ENCODE data around the gene SLC7A6. TPM values are rescaled to one million over a fixed set of nuclear protein-coding genes. Genes with fewer than 3 reads are reported as not detected.

The SLC7A6 gene
- total RNA-seq, 1 donor from 2014 or later, result 9.4 TPM

DNA sequence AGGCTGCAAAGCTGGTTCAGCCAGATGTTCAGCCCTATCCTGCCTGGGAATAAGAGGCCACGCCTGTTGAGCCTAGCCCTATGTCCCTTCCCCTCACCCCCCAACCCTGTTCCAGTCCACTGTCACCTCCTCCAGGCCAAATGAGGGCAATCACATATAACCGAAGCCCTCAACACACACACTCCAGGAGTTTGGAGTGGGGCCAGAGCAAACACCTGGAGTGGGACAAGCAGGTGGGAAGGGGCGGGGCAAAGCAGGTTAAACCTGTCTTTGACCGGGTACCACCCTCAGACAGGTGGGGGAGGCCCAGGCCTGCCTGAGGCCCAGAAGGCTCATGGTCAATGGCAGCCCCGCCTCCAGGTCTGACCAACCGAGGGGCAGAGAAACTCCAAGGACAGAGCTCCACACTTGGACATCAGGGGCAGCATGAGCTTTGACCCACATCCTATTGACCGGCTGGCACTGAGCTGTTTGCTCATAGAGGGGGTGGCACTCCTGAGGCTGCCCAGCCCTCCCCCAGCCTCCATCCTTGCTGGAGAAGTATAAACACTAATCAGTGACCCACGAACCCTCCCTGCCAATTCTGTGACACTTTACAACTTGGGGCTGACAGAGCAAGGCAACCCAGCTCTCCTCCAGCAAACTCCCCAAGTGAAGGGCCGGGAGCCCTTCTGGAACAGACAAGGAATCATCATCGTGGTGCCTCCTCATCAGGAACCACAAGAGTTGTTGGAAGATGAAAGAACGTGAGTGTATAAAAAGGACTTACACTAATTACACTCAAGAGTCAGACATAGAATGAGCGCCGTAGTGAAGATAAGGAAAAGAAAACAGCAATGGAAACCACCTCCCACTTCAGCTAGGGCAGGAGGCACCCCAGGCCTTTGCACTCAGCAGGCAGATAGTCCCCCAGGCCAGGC is 29.9 kb upstream of the SLC7A6 start:
- Histone ChIP-seq H3K4me3 (ENCODE audit: low read length in 3 of 3) (no peak overlapping the region), H3K9me3 (ENCODE audit: control insufficient read depth in 3 of 3, low read length in 3 of 3) (no peaks in the 10 kb centered on the region), H3K27ac (ENCODE audit: low read depth, low read length) (no peak overlapping the region), H3K36me3 (ENCODE audit: control insufficient read depth in 3 of 3, insufficient read depth in 3 of 3, low read length in 3 of 3) (peaks cover 0 to 16% (median 11%) of the 10 kb centered on the region in 3 donors), H3K4me1 (ENCODE audit: control insufficient read depth in 3 of 3, insufficient read depth in 3 of 3, low read length in 3 of 3) (peaks cover 15 to 20% (median 19%) of the 10 kb centered on the region in 3 donors), H3K9ac (ENCODE audit: low read depth in 1 of 3, low read length in 3 of 3) (no peak overlapping the region), H3K27me3 (ENCODE audit: control insufficient read depth in 3 of 3, insufficient read depth in 3 of 3, low read length in 3 of 3) (no peaks in the 10 kb centered on the region)

GRCh38 chr16:68235108-68235886 is 29.0 kb upstream of the SLC7A6 start:
- no peak overlapping the region for H3K4me3 ChIP-seq (ENCODE audit: low read length in 3 of 3)
- H3K9me3 ChIP-seq (ENCODE audit: control insufficient read depth in 3 of 3, low read length in 3 of 3), result no peaks in the 10 kb centered on the region
- peaks cover 0 to 16% (median 7%) of the 10 kb centered on the region in 3 donors for H3K36me3 ChIP-seq (ENCODE audit: control insufficient read depth in 3 of 3, insufficient read depth in 3 of 3, low read length in 3 of 3)
- H3K27ac ChIP-seq (ENCODE audit: low read depth, low read length), result no peak overlapping the region
- H3K9ac ChIP-seq (ENCODE audit: low read depth in 1 of 3, low read length in 3 of 3), result no peak overlapping the region
- H3K27me3 ChIP-seq (ENCODE audit: control insufficient read depth in 3 of 3, insufficient read depth in 3 of 3, low read length in 3 of 3), result no peaks in the 10 kb centered on the region
- peaks cover 18 to 23% (median 20%) of the 10 kb centered on the region in 3 donors for H3K4me1 ChIP-seq (ENCODE audit: control insufficient read depth in 3 of 3, insufficient read depth in 3 of 3, low read length in 3 of 3)

DNA sequence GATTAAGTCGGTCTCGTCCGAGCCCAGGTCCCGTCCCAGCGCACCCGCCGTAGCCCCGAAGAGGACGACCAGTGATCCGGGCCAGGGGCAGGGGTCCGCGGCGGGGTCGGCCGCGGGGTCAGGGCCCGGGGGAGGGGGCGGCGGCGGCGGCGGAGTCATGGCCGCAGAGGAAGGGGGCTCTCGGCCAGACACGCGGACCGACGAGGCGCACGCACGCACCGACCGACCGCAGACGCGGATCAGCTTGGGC is 28.5 kb upstream of the SLC7A6 start, which contains the start of gene ESRP2:
TSS of gene ESRP2 (minus strand) at position 241 of the 250 bp plus-strand sequence. CDS start at position 159, 82 bp downstream.
- peaks cover 18 to 23% (median 20%) of the 10 kb centered on the region in 3 donors for H3K4me1 ChIP-seq (ENCODE audit: control insufficient read depth in 3 of 3, insufficient read depth in 3 of 3, low read length in 3 of 3)
- peak within 1 kb of the TSS; percentile 61 to 93 (median 76) for H3K9ac ChIP-seq (ENCODE audit: low read depth in 1 of 3, low read length in 3 of 3)
- H3K4me3 ChIP-seq (ENCODE audit: low read length in 3 of 3), result peak within 1 kb of the TSS; percentile 66 to 87 (median 74)
- no peaks in the 10 kb centered on the region for H3K9me3 ChIP-seq (ENCODE audit: control insufficient read depth in 3 of 3, low read length in 3 of 3)
- no peaks in the 10 kb centered on the region for H3K27me3 ChIP-seq (ENCODE audit: control insufficient read depth in 3 of 3, insufficient read depth in 3 of 3, low read length in 3 of 3)
- peak within 1 kb of the TSS; percentile 74 for H3K27ac ChIP-seq (ENCODE audit: low read depth, low read length)
- H3K36me3 ChIP-seq (ENCODE audit: control insufficient read depth in 3 of 3, insufficient read depth in 3 of 3, low read length in 3 of 3), result peaks cover 0 to 15% (median 3%) of the 10 kb centered on the region in 3 donors

GRCh38 chr16:68236137-68236825 is 28.0 kb upstream of the SLC7A6 start:
- peak overlapping the region; percentile 66 to 87 (median 74) for H3K4me3 ChIP-seq (ENCODE audit: low read length in 3 of 3)
- H3K9me3 ChIP-seq (ENCODE audit: control insufficient read depth in 3 of 3, low read length in 3 of 3), result no peaks in the 10 kb centered on the region
- H3K36me3 ChIP-seq (ENCODE audit: control insufficient read depth in 3 of 3, insufficient read depth in 3 of 3, low read length in 3 of 3), result peaks cover 0 to 12% (median 3%) of the 10 kb centered on the region in 3 donors
- H3K27ac ChIP-seq (ENCODE audit: low read depth, low read length), result no peak overlapping the region
- peaks cover 18 to 23% (median 20%) of the 10 kb centered on the region in 3 donors for H3K4me1 ChIP-seq (ENCODE audit: control insufficient read depth in 3 of 3, insufficient read depth in 3 of 3, low read length in 3 of 3)
- H3K9ac ChIP-seq (ENCODE audit: low read depth in 1 of 3, low read length in 3 of 3), result peak overlapping the region in 2 of 3 donors; percentile 61 to 93
- no peaks in the 10 kb centered on the region for H3K27me3 ChIP-seq (ENCODE audit: control insufficient read depth in 3 of 3, insufficient read depth in 3 of 3, low read length in 3 of 3)

DNA sequence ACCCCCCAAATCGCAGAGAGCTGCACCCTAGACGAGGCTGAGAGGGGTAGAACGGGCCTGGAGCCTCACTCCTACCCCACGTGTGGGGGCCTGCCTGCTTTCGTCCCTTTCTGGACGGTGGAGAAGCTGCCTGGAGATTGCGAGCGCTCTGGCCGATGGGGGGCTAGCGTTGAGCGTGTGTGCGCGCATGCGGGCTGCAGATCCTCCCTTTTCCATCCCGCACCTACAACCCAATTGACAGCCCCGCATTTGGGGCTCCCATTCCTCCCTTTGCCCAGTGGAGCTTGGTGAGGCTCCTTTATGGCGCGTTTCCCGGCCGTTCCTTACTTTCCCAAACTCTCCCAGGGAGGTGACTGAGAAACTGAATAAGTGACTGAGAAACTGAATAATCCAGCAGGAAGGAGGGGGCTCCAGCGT is 27.5 kb upstream of the SLC7A6 start:
- peaks cover 18 to 23% (median 20%) of the 10 kb centered on the region in 3 donors for H3K4me1 ChIP-seq (ENCODE audit: control insufficient read depth in 3 of 3, insufficient read depth in 3 of 3, low read length in 3 of 3)
- peak overlapping the region; percentile 74 for H3K27ac ChIP-seq (ENCODE audit: low read depth, low read length)
- peaks cover 0 to 7% (median under 1%) of the 10 kb centered on the region in 3 donors for H3K36me3 ChIP-seq (ENCODE audit: control insufficient read depth in 3 of 3, insufficient read depth in 3 of 3, low read length in 3 of 3)
- H3K4me3 ChIP-seq (ENCODE audit: low read length in 3 of 3), result peak overlapping the region; percentile 66 to 87 (median 74)
- peak overlapping the region; percentile 61 to 93 (median 76) for H3K9ac ChIP-seq (ENCODE audit: low read depth in 1 of 3, low read length in 3 of 3)
- H3K9me3 ChIP-seq (ENCODE audit: control insufficient read depth in 3 of 3, low read length in 3 of 3), result no peaks in the 10 kb centered on the region
- H3K27me3 ChIP-seq (ENCODE audit: control insufficient read depth in 3 of 3, insufficient read depth in 3 of 3, low read length in 3 of 3), result no peaks in the 10 kb centered on the region

GRCh38 chr16:68237243-68238028 is 26.9 kb upstream of the SLC7A6 start:
- Histone ChIP-seq H3K4me1 (ENCODE audit: control insufficient read depth in 3 of 3, insufficient read depth in 3 of 3, low read length in 3 of 3) (peaks cover 18 to 23% (median 20%) of the 10 kb centered on the region in 3 donors), H3K9ac (ENCODE audit: low read depth in 1 of 3, low read length in 3 of 3) (peak overlapping the region; percentile 76 to 93 (median 92)), H3K27ac (ENCODE audit: low read depth, low read length) (peak overlapping the region; percentile 74), H3K4me3 (ENCODE audit: low read length in 3 of 3) (peak overlapping the region; percentile 74 to 87 (median 86)), H3K9me3 (ENCODE audit: control insufficient read depth in 3 of 3, low read length in 3 of 3) (no peaks in the 10 kb centered on the region), H3K36me3 (ENCODE audit: control insufficient read depth in 3 of 3, insufficient read depth in 3 of 3, low read length in 3 of 3) (peaks cover 0 to under 1% (median 0%) of the 10 kb centered on the region in 3 donors), H3K27me3 (ENCODE audit: control insufficient read depth in 3 of 3, insufficient read depth in 3 of 3, low read length in 3 of 3) (no peaks in the 10 kb centered on the region)

DNA sequence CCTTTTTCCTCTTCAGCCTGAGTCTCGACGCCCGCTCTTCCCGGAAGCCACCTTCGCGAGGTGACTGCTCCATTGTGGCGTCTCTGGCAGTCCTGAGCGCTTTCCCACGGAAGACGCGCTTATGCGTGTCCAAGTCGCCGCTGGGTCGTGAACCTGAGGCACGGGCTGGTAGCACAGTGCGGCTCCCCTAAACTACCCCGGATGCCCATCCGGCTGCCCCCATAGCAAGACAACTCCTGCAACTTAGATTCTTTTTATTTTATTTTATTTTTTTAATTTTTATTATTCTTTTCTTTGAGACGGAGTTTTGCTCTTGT is 26.3 kb upstream of the SLC7A6 start:
- H3K4me3 ChIP-seq (ENCODE audit: low read length in 3 of 3), result peak overlapping the region; percentile 74 to 87 (median 86)
- peaks cover 18 to 23% (median 23%) of the 10 kb centered on the region in 3 donors for H3K4me1 ChIP-seq (ENCODE audit: control insufficient read depth in 3 of 3, insufficient read depth in 3 of 3, low read length in 3 of 3)
- peak overlapping the region; percentile 74 for H3K27ac ChIP-seq (ENCODE audit: low read depth, low read length)
- H3K9ac ChIP-seq (ENCODE audit: low read depth in 1 of 3, low read length in 3 of 3), result peak overlapping the region; percentile 76 to 93 (median 92)
- no peaks in the 10 kb centered on the region for H3K9me3 ChIP-seq (ENCODE audit: control insufficient read depth in 3 of 3, low read length in 3 of 3)
- no peaks in the 10 kb centered on the region for H3K27me3 ChIP-seq (ENCODE audit: control insufficient read depth in 3 of 3, insufficient read depth in 3 of 3, low read length in 3 of 3)
- no peaks in the 10 kb centered on the region for H3K36me3 ChIP-seq (ENCODE audit: control insufficient read depth in 3 of 3, insufficient read depth in 3 of 3, low read length in 3 of 3)

- Histone ChIP-seq H3K9me3 (ENCODE audit: control insufficient read depth in 3 of 3, low read length in 3 of 3) (no peaks in the 10 kb centered on the region), H3K27me3 (ENCODE audit: control insufficient read depth in 3 of 3, insufficient read depth in 3 of 3, low read length in 3 of 3) (no peaks in the 10 kb centered on the region), H3K4me3 (ENCODE audit: low read length in 3 of 3) (no peak overlapping the region), H3K36me3 (ENCODE audit: control insufficient read depth in 3 of 3, insufficient read depth in 3 of 3, low read length in 3 of 3) (peaks cover 0 to 2% (median 0%) of the 10 kb centered on the region in 3 donors), H3K4me1 (ENCODE audit: control insufficient read depth in 3 of 3, insufficient read depth in 3 of 3, low read length in 3 of 3) (peaks cover 27 to 42% (median 34%) of the 10 kb centered on the region in 3 donors), H3K9ac (ENCODE audit: low read depth in 1 of 3, low read length in 3 of 3) (no peak overlapping the region), H3K27ac (ENCODE audit: low read depth, low read length) (no peak overlapping the region)
Observed at GRCh38 chr16:68242085-68242484, 22.2 kb upstream of the SLC7A6 start.

Data from skeletal muscle tissue (tissue), 4 donors.